ENCODE results near the gene CENPB. TPM values are rescaled to one million over a fixed set of nuclear protein-coding genes. Genes with fewer than 3 reads are reported as not detected.

CENPB gene
- total and polyA plus RNA-seq, 9 donors: 40.7 to 52.7 (median 48.8) TPM

GRCh38 chr20:3749689-3750531 is 36.6 kb downstream of the CENPB start:
- Histone ChIP-seq H3K27me3 (ENCODE audit: control insufficient read depth, insufficient read depth, low read length) (peaks cover 11% of the 10 kb centered on the region), H3K4me3 (ENCODE audit: low read length) (no peak overlapping the region), H3K27ac (ENCODE audit: low read length) (no peak overlapping the region), H3K4me1 (ENCODE audit: control insufficient read depth, insufficient read depth, low read length) (peaks cover 3% of the 10 kb centered on the region), H3K36me3 (ENCODE audit: control insufficient read depth, insufficient read depth, low read length) (peaks cover 59% of the 10 kb centered on the region), H3K9me3 (replicated peaks; ENCODE audit: control insufficient read depth, low read depth, low read length) (no peaks in the 10 kb centered on the region)
- no peak for DNase-seq
- WGBS (ENCODE audit: insufficient coverage): 50% methylated on average over 67 of the region's 72 CpGs

- H3K27ac ChIP-seq (ENCODE audit: low read length): no peak overlapping the region
- H3K4me1 ChIP-seq (ENCODE audit: control insufficient read depth, insufficient read depth, low read length): peaks cover 3% of the 10 kb centered on the region
- WGBS (ENCODE audit: insufficient coverage): 77% methylated on average over 7 of the region's 24 CpGs
- peaks cover 64% of the 10 kb centered on the region for H3K36me3 ChIP-seq (ENCODE audit: control insufficient read depth, insufficient read depth, low read length)
- H3K27me3 ChIP-seq (ENCODE audit: control insufficient read depth, insufficient read depth, low read length): peaks cover 11% of the 10 kb centered on the region
- no peak for DNase-seq
- H3K4me3 ChIP-seq (ENCODE audit: low read length): no peak overlapping the region
- H3K9me3 ChIP-seq (replicated peaks; ENCODE audit: control insufficient read depth, low read depth, low read length): no peaks in the 10 kb centered on the region
Measured at GRCh38 chr20:3749087-3749688, 37.4 kb downstream of the CENPB start.

- peaks cover 67% of the 10 kb centered on the region for H3K36me3 ChIP-seq (ENCODE audit: control insufficient read depth, insufficient read depth, low read length)
Measured at GRCh38 chr20:3748073-3748472, 38.5 kb downstream of the CENPB start.

DNA sequence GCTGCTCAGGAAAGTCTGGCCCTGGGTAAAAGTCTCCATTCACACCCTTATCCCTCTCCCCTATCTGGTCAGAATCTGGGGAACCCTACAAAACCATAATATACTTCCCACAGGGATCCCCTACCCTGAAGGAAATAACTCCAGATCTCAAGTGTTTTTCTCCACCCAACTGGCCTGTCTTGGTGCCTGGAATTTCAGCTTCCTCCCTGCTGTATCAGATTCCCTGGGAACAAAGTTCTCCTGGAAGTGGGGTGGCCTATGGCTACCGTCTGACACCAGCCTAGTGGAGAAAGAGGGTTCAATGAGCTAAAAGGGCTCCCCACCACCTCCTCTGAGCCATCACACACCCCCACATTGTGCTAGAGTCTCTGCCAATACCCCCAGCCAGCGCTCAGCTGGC is 39.1 kb downstream of the CENPB start:
- Histone ChIP-seq H3K36me3 (ENCODE audit: control insufficient read depth, insufficient read depth, low read length) (peaks cover 64% of the 10 kb centered on the region), H3K9me3 (replicated peaks; ENCODE audit: control insufficient read depth, low read depth, low read length) (no peaks in the 10 kb centered on the region), H3K4me1 (ENCODE audit: control insufficient read depth, insufficient read depth, low read length) (peaks cover 3% of the 10 kb centered on the region), H3K4me3 (ENCODE audit: low read length) (no peak overlapping the region), H3K27me3 (ENCODE audit: control insufficient read depth, insufficient read depth, low read length) (peaks cover 11% of the 10 kb centered on the region), H3K27ac (ENCODE audit: low read length) (no peak overlapping the region)
- WGBS (ENCODE audit: insufficient coverage): 100% methylated on average over 1 of the region's 2 CpGs
- DNase-seq: no peak

More at GRCh38 chr20:3748073-3748472, 38.5 kb downstream of the CENPB start:
- DNase-seq: no peak
- peaks cover 3% of the 10 kb centered on the region for H3K4me1 ChIP-seq (ENCODE audit: control insufficient read depth, insufficient read depth, low read length)
- peaks cover 11% of the 10 kb centered on the region for H3K27me3 ChIP-seq (ENCODE audit: control insufficient read depth, insufficient read depth, low read length)
- H3K4me3 ChIP-seq (ENCODE audit: low read length): no peak overlapping the region
- H3K27ac ChIP-seq (ENCODE audit: low read length): no peak overlapping the region
- no peaks in the 10 kb centered on the region for H3K9me3 ChIP-seq (replicated peaks; ENCODE audit: control insufficient read depth, low read depth, low read length)
- WGBS (ENCODE audit: insufficient coverage): 89% methylated on average over 13 of the region's 16 CpGs

- peaks cover 64% of the 10 kb centered on the region for H3K36me3 ChIP-seq (ENCODE audit: control insufficient read depth, insufficient read depth, low read length)
- H3K27ac ChIP-seq (ENCODE audit: low read length): no peak overlapping the region
- H3K4me3 ChIP-seq (ENCODE audit: low read length): no peak overlapping the region
- peaks cover 8% of the 10 kb centered on the region for H3K27me3 ChIP-seq (ENCODE audit: control insufficient read depth, insufficient read depth, low read length)
- no peak for DNase-seq
- no peaks in the 10 kb centered on the region for H3K9me3 ChIP-seq (replicated peaks; ENCODE audit: control insufficient read depth, low read depth, low read length)
- 94% methylated on average over 5 of the region's 11 CpGs for WGBS (ENCODE audit: insufficient coverage)
- H3K4me1 ChIP-seq (ENCODE audit: control insufficient read depth, insufficient read depth, low read length): peaks cover 3% of the 10 kb centered on the region
Measured at GRCh38 chr20:3745686-3746173, 40.8 kb downstream of the CENPB start.

GRCh38 chr20:3744806-3745685 is 41.5 kb downstream of the CENPB start:
- DNase-seq: peak; percentile 38
- Histone ChIP-seq H3K4me1 (ENCODE audit: control insufficient read depth, insufficient read depth, low read length) (peaks cover 7% of the 10 kb centered on the region), H3K4me3 (ENCODE audit: low read length) (no peak overlapping the region), H3K9me3 (replicated peaks; ENCODE audit: control insufficient read depth, low read depth, low read length) (no peaks in the 10 kb centered on the region), H3K27me3 (ENCODE audit: control insufficient read depth, insufficient read depth, low read length) (peaks cover 3% of the 10 kb centered on the region), H3K36me3 (ENCODE audit: control insufficient read depth, insufficient read depth, low read length) (peaks cover 61% of the 10 kb centered on the region), H3K27ac (ENCODE audit: low read length) (no peak overlapping the region)
- WGBS (ENCODE audit: insufficient coverage): 44% methylated on average over 41 of the region's 45 CpGs

DNA sequence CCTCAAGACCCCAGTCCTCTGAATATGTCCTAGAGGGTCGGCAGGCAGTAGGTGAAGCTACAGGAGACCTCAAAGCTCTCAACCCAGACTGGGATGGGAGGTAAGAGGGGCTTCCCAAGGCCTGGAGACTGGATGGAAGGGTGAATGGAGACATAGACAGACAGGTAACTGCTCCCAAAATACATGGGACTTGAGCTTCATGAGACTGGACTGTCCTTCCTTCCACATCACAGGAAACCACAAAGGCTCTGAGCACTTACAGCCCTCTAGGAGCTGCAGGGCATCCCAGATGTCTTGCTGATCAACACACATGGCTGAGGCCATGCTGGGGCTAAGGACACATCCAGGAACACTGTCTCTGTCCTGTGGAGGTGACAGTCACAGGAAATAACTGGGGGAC is 42.5 kb downstream of the CENPB start:
- no CpG with 5 or more reads among the region's 1 CpG for WGBS (ENCODE audit: insufficient coverage)
- Histone ChIP-seq H3K27ac (ENCODE audit: low read length) (no peak overlapping the region), H3K27me3 (ENCODE audit: control insufficient read depth, insufficient read depth, low read length) (peaks cover 2% of the 10 kb centered on the region), H3K4me1 (ENCODE audit: control insufficient read depth, insufficient read depth, low read length) (peaks cover 11% of the 10 kb centered on the region), H3K4me3 (ENCODE audit: low read length) (no peak overlapping the region), H3K36me3 (ENCODE audit: control insufficient read depth, insufficient read depth, low read length) (peaks cover 60% of the 10 kb centered on the region), H3K9me3 (replicated peaks; ENCODE audit: control insufficient read depth, low read depth, low read length) (no peaks in the 10 kb centered on the region)
- no peak for DNase-seq

DNA sequence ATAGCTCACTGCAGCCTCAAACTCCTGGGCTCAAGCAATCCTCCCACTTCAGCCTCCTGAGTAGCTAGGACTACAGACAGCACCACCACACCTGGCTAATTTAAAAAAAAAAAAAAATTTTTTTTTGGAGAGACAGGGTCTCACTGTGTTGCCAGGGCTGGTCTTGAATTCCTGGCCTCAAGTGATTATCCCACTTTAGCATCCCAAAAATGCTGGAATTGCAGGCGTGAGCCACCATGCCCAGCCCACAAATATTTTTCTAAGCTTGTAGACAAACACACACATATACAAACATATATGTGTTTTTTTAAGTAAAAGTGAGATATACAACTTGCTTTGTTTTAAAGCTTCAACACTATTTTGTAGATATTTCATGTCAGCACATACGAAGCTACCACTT is 43.3 kb downstream of the CENPB start:
- Histone ChIP-seq H3K9me3 (replicated peaks; ENCODE audit: control insufficient read depth, low read depth, low read length) (no peaks in the 10 kb centered on the region), H3K4me1 (ENCODE audit: control insufficient read depth, insufficient read depth, low read length) (peaks cover 14% of the 10 kb centered on the region), H3K27me3 (ENCODE audit: control insufficient read depth, insufficient read depth, low read length) (peaks cover 2% of the 10 kb centered on the region), H3K4me3 (ENCODE audit: low read length) (no peak overlapping the region), H3K27ac (ENCODE audit: low read length) (no peak overlapping the region), H3K36me3 (ENCODE audit: control insufficient read depth, insufficient read depth, low read length) (peaks cover 57% of the 10 kb centered on the region)
- no CpG with 5 or more reads among the region's 2 CpGs for WGBS (ENCODE audit: insufficient coverage)
- no peak for DNase-seq

DNA sequence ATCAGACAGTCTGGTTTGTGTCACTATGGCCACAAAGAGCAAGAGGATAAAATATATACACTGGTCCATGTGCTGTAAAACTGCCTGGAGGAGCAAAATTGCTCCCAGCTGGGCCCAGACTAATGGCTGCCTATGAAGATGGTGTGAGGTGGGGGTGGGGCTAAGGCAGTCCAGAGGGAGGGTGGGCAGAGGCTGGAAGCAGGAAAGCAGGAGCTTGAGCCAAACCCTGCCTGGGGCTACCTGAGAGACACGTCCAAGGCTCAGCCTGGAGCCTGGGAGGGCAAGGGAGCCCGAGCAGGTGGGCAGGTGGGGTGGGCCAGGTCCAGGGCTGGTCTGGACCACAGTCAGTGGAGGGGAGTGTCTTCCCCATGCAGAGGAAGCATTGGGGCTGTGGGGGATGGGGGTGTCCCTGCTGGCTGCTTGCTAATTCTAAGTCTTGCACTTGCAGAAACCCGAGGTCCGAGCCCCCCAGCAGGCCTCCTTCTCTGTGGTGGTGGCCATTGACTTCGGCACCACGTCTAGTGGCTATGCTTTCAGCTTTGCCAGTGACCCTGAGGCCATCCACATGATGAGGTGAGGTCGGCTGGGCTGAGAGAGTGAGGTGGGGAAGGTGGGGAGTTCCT is 44.6 kb downstream of the CENPB start:
- Histone ChIP-seq H3K36me3 (ENCODE audit: control insufficient read depth, insufficient read depth, low read length) (peaks cover 46% of the 10 kb centered on the region), H3K27me3 (ENCODE audit: control insufficient read depth, insufficient read depth, low read length) (peaks cover 2% of the 10 kb centered on the region), H3K27ac (ENCODE audit: low read length) (no peak overlapping the region), H3K4me1 (ENCODE audit: control insufficient read depth, insufficient read depth, low read length) (peaks cover 17% of the 10 kb centered on the region), H3K4me3 (ENCODE audit: low read length) (no peak overlapping the region), H3K9me3 (replicated peaks; ENCODE audit: control insufficient read depth, low read depth, low read length) (no peaks in the 10 kb centered on the region)
- DNase-seq: peak; percentile 2
- 45% methylated on average over 7 of the region's 7 CpGs for WGBS (ENCODE audit: insufficient coverage)

All from muscle of leg (tissue), 11 donors.